HG02938 (cell line): Measurements from ENCODE around the gene ROBO4.

Experiments used
- ATAC-seq: cut with Tn5 transposase; IDR thresholded peaks from one replicate; pipeline ENCODE4 v1.9.1; 2021; ENCODE audit warnings: mild to moderate bottlenecking, moderate library complexity; ENCODE audit not compliant: unreplicated experiment

The ROBO4 gene

GRCh38 chr11:124875401-124875800, 22.3 kb downstream of the ROBO4 start:
- ATAC-seq: no peak

GRCh38 chr11:124874571-124875255, 23.0 kb downstream of the ROBO4 start:
- no peak for ATAC-seq

GRCh38 chr11:124873951-124874350, 23.7 kb downstream of the ROBO4 start:
- ATAC-seq: no peak

GRCh38 chr11:124872741-124873140, 24.9 kb downstream of the ROBO4 start:
- no peak for ATAC-seq

- ATAC-seq: no peak
Observed at GRCh38 chr11:124872280-124872679, 25.4 kb downstream of the ROBO4 start.

GRCh38 chr11:124870430-124870829, 27.2 kb downstream of the ROBO4 start:
- no peak for ATAC-seq

GRCh38 chr11:124869856-124870387, 27.7 kb downstream of the ROBO4 start:
- no peak for ATAC-seq

- no peak for ATAC-seq
Observed at GRCh38 chr11:124869331-124869730, 28.3 kb downstream of the ROBO4 start.

- ATAC-seq: no peak
Observed at GRCh38 chr11:124868331-124869274, 29.1 kb downstream of the ROBO4 start.

GRCh38 chr11:124867700-124868099, 30.0 kb downstream of the ROBO4 start:
- ATAC-seq: no peak

GRCh38 chr11:124865902-124866851, 31.5 kb downstream of the ROBO4 start:
- ATAC-seq: no peak

- ATAC-seq: no peak
Observed at GRCh38 chr11:124865181-124865901, 32.3 kb downstream of the ROBO4 start, which contains the start of gene ROBO3. Gene ROBO3, plus strand, starts transcription at chr11:124865432. Its CDS starts 146 bp downstream, at chr11:124865578.

GRCh38 chr11:124864892-124865180, 32.8 kb downstream of the ROBO4 start:
- no peak for ATAC-seq

GRCh38 chr11:124864176-124864891, 33.3 kb downstream of the ROBO4 start:
- ATAC-seq: no peak

GRCh38 chr11:124863826-124864165, 33.9 kb downstream of the ROBO4 start:
- ATAC-seq: no peak

GRCh38 chr11:124863137-124863825, 34.4 kb downstream of the ROBO4 start:
- no peak for ATAC-seq

GRCh38 chr11:124861670-124862069, 36.0 kb downstream of the ROBO4 start:
- no peak for ATAC-seq

- no peak for ATAC-seq
Observed at GRCh38 chr11:124859171-124859570, 38.5 kb downstream of the ROBO4 start.

- no peak for ATAC-seq
Observed at GRCh38 chr11:124846070-124846673, 51.5 kb downstream of the ROBO4 start.
